Bronchial smooth muscle cell (primary cell): ENCODE measurements around the gene SHISA2. TPM values are rescaled to one million over a fixed set of nuclear protein-coding genes. Genes with fewer than 3 reads are reported as not detected.

Experiments used
- total RNA-seq: library from RNA; depleted of rRNA; stranded (reverse); fragments of >200 nt; gene quantifications from 2 replicates; pipeline ENCODE4 v1.2.1, GENCODE V29; 2014

The SHISA2 gene
- total RNA-seq = 0.09 and 0.32 TPM in 2 replicates

GRCh38 chr13:26051657-26052311 lies at the start of gene SHISA2:
SHISA2 (minus strand) TSS chr13:26052016; CDS start chr13:26050975, 1,041 bp downstream.

Other genes starting within 250 kb of the SHISA2 start
- 33.2 and 36.9 TPM in 2 replicates for gene RNF6, start 170.3 kb upstream of the SHISA2 start, total RNA-seq
- gene CDK8, start 202.1 kb upstream of the SHISA2 start, total RNA-seq = 11.2 and 16.1 TPM in 2 replicates